ENCODE data around the gene RGS11.

RGS11 gene

DNA sequence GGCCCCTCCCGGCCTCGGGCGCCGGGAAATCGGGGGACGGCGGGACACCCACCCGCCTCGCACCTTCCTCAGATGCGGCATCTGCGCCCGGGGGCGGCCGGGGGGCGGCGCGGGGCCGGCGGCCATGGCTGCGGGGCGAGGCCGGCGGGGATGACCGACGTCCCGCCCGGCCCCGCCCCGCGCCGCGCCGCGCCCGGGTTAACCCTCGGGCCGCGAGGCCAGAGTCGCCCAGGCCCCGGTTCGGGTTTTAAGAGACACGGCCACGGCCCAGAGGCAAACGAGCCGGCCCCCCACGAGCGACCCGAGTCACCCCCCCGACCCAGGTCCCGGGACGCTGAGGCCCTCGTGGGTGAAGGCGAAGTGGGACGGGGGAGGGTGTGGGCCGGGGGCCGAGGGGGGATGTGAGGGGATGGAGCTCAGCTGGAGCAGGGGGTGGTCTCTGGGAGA is at the start of gene RGS11:
Gene RGS11, minus strand, starts transcription at position 159 of the 447 bp plus-strand sequence. Its CDS starts 33 bp downstream, at position 126.
- DNase-seq (ENCODE audit: low read depth, low spot score), result no peak

DNA sequence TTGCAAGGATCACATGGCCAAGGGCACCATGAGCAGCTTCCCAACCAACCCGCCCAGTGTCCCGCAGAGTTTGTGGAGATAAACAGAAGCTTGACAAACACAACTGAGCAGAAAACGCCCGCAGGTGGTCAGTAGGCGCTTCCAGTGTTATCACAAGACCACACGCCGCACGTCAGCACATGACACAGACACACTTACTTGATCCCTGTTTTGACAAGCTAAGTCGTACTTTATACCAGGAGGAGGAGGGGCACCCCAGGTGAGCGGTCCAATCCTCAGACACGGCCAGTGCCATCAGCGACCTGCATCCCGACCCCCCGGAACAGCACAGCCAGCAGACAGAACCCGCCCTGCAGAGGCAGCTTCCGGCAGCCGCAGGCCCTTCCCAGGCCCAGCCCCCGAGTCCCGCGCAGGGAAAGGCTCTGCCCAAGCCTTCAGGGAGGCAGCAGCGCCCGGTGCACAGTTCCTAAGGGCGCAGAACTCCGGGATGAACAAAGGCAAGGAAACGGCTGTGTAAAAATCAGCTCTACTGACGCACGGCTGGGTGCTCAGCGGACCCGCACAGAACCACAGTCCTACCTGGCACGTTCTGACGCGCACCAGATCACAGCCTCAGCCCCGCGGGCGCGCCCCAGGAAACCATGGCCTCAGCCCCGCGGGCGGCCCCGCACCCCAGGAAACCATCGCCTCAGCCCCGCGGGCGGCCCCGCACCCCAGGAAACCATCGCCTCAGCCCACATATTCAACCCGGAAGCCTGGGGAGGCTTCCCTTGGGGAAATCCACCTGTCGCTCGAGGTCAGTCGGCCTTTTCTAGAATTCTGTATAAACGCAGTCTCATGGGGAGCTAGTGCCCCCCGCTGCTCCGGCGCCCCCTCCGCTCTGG is 48.9 kb upstream of the RGS11 start:
- DNase-seq (ENCODE audit: low read depth, low spot score), result no peak

DNA sequence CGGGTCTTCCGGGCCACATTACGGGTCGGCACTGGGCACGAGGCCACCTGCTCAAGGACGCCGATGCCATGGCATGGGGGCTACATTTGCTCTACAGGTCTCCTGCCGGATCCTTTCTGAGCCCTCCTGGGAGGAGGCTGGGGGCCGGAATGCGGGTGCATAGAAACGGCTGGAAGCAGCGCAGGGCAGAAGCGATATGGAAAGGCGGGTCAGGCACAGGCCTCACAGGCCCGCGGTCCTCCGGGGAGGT is 48.4 kb upstream of the RGS11 start:
- no peak for DNase-seq (ENCODE audit: low read depth, low spot score)

DNA sequence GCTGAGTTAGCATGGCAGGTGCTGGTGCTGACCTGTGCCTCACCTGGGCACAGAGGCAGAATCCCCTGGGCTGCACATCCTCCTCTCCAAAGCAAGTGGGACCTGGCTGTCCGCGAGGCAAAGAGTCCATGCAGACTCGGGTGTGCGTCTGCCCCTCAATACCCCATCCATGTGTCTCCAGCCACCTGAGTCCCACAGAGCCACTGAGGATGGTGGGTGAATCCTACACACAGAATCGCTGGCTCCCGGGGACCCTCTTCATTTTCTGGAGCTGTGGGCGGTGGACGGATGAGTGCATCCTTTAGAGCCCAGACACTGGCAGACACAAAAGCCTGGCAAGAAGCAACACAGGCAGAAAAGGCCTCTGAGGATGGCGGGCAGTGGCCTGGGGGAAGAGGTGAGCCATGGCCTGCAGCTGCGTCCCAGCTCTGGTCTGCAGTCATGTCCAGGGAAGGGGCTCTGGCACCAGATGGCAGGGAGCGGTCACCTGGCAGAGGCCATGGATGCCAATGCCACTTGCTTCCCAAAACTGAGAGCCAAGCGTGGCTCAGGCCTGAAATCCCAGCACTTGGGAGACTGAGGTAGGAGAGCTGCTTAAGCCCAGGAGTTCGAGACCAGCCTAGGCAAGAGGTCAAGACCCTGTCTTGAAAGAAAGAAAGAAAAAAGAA is 46.9 kb upstream of the RGS11 start:
- no peak for DNase-seq (ENCODE audit: low read depth, low spot score)

DNA sequence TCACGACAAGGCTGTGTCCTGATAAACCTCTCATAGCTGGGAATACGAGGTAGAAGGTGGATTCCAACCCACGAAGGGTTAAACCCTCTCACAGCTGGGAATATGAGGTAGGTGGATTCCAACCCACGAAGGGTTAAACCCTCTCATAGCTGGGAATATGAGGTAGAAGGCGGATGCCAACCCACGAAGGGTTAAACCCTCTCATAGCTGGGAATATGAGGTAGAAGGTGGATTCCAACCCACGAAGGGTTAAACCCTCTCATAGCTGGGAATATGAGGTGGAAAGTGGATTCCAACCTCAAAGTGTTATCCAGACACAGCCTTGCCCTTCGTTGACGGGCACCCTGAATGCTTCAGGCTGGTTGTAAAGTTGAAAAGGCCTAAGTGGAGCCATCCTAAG is 45.8 kb upstream of the RGS11 start:
- DNase-seq (ENCODE audit: low read depth, low spot score), result no peak

DNA sequence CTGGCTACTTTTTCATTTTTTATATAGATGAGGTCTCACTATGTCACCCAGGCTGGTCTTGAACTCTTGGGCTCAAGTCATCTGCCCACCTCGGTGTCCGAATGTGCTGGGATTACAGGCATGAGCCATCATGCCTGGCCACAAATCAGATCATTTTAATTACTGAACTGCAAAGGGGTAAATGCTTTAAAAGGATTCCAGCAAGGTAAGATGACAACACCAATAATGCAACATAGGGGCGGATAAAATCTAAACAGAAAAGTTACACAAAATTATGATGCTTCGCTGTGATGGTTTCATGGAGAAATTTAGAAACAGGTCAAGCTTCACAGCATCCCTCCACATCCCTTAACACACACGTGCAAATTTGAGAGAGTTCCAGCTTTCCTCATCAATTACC is 44.5 kb upstream of the RGS11 start:
- no peak for DNase-seq (ENCODE audit: low read depth, low spot score)

DNA sequence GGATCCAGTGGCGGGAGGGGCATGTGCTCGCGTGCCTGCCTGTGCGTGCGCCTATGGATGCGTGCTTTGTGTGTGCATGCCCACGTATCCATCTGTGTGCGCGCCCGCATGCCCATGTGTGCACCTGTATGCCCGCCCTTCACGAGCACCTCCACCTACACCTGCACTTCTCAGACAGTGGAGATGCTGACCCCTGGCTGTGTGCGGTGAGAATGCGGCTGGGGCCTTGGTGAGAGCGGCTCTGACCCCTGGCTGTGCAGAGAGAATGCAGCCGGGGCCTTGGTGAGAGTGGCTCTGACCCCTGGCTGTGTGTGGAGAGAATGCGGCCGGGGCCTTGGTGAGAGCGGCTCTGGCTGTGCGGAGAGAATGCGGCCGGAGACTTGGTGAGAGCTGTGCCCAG is 42.9 kb upstream of the RGS11 start:
- DNase-seq (ENCODE audit: low read depth, low spot score), result no peak

DNA sequence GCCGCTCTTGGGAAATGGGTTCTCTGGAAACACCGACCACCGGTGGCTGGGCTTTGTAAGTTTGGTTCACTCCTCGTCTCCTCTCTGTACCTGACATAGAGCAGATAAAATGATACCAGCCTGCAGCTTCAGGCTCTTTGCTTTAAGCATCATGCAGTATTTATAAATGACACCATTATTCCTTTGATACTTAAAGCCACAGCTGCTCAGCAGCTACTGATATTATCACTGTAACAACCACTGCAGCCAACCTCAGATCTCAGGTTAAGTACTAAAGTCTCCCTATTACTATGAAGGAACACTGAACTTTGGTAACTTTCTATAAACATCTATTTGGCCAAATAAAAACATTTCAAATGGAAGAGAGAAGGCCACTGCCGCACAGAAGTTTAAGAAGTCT is 41.8 kb upstream of the RGS11 start:
- no peak for DNase-seq (ENCODE audit: low read depth, low spot score)

DNA sequence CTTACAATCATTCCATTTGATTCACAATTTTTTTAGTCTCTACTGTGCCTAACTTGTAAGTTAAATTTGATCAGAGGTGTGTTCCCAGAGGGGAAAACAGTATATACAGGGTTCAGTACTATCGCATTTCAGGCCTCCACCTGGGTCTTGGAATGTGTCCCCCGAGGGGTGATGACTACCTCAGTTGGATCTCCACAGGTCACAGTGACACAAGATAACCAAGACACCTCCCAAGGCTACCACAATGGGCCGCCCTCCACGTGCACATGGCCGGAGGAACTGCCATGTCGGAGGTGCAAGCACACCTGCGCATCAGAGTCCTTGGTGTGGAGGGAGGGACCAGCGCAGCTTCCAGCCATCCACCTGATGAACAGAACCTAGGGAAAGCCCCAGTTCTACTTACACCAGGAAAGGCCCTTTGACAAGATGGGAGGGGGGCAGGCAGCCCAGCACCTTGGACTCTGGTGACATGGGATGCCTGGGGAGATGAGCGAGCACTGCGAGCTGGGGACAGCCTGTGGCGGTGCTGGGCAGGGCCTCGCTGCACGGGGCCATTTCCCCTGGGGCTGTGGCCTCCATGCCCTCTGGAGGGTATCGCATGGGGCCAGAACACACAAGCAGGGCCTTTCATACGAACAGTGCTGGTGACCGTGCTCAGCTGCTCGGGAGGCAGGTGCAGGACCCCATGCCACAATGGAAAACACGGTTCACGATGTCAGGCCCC is 41.2 kb upstream of the RGS11 start:
- DNase-seq (ENCODE audit: low read depth, low spot score), result no peak

DNA sequence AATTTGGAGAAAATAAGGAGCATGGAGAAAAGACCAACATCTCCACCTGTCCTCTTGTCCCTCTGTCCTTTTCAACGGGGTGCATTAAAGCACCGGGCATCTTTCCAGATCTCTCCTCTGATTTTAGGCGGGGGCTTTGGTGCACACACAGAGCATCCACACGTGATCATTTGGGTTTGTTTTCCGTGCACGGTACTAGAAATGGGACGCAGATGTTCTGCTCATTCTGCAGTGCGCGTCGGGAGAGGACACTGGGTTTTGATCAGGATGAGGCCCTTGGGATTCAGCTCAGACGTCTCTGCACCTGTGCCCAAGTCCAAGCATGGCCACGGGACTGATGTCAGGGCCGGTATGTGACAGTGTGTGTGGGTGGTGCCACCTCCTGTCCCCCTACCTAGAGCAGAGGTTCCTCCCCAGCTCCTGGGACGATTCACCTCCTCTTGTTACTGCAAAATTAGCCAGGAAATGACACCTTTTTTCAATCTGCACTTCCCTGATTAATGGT is 39.1 kb upstream of the RGS11 start:
- DNase-seq (ENCODE audit: low read depth, low spot score), result no peak

DNA sequence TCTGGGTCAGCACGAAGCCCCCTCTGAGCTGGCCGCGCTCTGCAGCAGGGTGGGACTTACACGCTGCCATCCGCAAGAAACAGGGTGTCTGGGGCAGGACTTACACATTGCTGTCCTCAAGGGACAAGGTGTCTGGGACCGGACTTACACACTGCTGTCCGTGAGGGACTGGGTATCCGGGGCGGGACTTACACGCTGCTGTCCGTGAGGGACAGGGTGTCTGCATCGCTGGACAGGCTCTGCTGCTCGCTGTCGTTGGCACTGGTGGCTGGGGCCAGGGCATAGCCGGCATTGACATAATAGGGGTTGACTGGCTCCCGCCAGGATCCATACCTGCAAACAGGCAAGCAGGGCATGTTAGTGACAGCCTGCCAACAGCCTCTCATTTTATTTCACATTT is 38.6 kb upstream of the RGS11 start:
- DNase-seq (ENCODE audit: low read depth, low spot score), result no peak

DNA sequence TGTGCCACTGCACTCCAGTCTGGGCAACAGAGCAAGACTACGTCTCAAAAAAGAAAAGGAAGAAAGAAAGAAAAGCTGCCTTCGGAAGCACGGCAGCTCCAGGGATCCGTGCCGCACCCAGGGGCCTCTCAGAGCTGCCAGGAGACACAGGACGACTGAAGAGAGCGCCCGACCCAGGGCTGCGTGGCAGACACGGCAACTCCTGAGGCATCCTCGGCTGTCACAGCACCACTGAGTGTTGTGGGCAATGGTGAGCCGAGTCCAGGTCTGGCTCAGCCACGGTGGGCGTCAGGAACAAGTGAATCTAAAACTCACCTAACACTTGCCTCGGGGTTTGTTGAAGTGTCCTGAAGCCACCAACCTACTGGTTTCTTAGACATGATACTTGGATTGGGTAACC is 36.0 kb upstream of the RGS11 start:
- DNase-seq (ENCODE audit: low read depth, low spot score), result no peak

DNA sequence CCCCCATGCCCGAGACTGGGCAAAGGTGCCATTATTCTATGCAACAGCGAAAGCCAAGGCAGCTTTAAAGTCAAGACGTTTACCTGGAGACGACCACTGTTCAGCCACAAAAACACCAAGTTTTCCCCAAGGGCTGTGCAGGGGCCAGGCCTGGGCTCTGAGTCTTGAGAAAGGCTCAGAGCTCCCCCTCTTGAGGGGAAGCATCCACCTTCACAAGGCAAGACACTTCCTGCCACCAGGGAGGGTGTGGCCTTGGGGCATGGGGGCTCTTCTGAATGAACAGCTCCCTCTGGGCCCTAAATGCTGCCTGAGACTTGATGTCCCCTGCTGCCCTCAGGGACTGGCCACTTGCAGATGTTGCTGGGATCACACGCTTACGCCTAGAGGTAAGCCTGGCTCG is 33.7 kb upstream of the RGS11 start:
- DNase-seq (ENCODE audit: low read depth, low spot score), result no peak

DNA sequence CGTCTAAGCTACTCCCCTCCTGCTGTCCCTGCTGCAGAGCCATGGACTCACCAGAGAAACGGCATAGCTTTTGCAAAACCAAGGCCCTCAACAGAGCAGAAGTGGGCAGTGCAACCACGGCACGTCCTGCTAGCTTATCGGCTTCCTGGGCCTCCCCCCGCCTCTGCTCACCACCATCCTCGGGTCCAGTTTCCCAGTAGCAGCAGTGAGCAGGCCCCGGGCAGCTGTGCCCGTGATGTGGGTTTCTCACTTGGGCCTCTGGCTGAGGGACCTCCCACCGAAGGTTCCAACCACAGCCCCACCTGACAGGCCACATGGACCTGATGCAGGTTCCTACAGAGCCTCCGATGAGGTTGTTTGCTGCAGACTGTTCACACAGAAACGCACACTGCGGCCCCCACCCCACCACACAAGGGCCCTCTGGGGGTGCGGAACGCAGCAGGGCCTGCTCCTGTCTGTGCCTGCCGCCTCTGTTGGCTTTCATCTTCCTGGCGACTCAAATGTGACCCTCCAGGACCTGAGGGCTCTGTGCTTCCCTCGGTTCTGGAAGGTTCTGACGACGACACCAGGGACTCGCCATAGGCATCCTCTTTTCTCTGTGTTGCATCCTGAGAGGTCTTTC is 32.1 kb upstream of the RGS11 start:
- DNase-seq (ENCODE audit: low read depth, low spot score), result no peak

DNA sequence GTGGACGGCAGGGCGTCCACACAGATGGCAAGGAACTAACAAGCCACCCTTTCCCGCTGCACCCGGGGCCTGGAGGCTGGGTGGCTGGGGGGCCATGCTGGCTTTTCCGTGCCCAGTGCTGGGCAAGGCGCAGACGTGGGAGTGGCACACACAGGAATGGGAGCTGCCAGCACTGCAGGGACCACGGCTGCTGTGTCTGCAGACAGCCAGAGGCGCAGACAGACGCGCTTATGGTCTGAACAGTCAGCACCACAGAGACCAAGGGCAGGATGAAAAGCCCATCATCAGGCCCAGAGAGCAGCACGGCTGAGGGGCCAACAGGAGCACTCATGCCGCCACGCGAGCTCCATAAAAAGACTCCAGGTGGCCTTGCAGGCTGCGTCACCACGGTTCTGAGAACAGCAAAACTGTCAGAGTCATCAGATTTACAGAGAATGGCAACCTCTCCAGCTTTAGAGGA is 31.2 kb upstream of the RGS11 start:
- no peak for DNase-seq (ENCODE audit: low read depth, low spot score)

DNA sequence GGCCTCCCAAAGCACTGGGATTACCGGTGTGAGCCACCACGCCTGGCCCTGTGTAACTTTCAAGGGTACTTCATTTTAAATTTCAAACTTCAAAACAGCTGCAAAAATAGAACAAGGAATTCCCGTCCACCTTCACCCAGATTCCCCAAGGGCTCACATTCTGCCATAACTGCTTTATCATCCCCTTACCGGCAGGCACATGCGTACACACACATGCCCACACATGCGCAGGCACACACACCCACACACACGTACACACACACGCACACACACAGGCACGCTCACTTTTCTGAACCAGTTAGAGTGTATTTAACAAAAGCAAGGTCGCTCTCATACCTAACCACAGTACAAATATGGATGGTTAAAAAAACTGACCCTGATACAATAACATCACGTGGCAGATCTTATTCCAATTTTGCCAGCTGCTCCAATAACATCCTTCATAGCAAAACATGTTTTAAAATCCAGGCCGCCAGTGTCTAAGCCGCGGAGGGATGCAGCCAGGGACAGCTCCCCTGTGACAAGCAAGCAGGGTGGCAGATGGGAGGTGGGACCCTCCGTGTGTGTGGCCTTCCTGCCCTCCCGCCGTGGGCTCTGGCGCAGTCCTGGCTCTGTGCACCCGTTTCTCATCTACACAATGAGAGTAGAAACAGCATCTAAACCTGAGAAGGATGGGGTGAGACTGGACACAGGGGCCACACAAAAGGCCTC is 30.3 kb upstream of the RGS11 start:
- no peak for DNase-seq (ENCODE audit: low read depth, low spot score)

DNA sequence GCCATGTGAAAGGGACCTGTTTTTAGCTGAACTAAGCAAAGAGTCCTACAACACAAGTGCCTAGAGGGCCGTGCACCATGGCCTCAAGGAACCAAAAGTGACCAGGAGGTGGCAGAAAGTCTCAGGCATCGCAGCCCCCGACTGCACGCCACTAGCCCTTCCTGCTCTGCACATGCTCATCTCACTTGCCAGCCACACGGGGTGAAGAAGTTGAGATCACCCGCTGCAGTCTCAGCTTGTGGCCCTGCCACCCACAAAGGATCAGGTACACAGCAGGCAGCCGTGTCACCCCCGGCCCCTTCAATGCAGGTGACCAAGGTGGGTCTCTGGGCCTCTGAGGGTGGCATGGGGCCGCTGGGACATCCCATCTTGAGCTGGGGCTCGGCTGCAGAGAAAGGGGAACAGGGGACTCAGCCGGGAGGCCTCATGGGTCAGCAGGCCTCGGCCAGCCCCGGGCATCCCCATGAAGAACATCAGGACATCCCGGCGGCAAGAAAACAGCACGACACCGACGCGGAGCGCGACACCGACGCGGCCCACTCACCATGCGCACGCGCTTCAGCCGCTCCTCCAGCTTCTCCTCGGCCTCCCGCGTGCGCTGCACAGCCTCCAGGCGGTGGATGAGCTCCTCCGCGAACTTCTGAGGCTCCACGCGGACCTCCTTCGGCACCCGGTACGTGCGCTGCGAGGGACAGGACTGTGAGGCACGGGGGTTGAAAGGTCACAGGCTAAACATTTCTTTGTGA is 28.2 kb upstream of the RGS11 start:
- DNase-seq (ENCODE audit: low read depth, low spot score), result no peak

DNA sequence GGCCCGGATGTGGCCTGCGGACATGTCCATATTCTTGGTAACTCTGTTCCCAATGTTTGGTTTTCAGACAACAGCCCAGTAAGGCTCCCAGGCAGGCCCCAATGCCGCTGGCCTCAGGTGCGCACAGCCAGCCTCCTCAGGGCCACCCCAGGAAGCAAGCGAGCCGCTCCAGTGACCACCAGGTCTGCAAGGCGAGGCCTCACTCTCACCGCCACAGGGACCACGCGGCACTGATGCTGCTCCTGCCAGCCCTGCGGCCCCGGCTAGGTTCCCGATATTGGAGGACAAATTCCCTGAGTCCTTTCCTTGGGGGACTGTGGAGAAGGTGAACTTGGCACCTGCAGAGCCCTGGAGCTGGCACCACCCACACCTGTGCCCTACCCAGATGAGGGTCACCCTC is 26.2 kb upstream of the RGS11 start:
- DNase-seq (ENCODE audit: low read depth, low spot score), result no peak

DNA sequence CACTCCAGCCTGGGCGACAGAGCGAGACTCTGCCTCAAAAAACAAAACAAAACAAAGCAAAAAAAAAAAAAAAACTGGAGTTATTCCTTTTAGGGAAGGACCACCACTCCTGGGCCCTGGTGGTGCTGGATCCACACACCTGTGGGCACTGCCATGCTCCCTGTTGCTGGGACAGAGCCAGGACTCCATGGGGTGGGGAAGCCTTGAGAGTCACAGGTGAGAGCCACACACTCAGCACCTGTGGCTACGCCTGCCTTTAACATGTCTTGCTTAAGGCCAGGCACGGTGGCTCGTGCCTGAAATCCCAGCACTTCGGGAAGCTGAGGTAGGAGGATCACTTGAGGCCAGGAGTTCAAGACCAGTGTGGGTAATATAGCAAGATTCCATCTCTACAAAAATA is 25.5 kb upstream of the RGS11 start:
- DNase-seq (ENCODE audit: low read depth, low spot score), result no peak

DNA sequence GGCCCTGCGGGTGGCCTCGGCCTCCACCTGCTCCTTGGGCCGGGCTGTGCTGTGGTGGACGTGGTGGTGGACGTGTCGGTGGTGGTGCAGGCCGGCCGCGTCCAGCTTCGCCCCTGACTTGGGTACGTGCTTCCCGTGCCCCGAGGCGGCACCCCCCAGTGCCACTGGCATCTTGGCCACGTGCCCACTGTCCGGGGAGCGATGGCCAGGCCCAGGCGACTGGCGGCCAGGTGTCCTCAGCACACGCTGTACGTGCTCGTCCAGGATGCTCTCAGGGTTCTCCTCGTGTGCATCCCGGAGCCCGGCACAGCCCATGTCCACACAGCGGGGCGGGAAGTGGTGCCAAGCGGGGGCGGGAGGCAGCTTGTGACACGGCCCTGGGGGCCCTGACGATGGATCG is 22.1 kb upstream of the RGS11 start:
- no peak for DNase-seq (ENCODE audit: low read depth, low spot score)
